VCaP (cell line): ENCODE results near the gene SHKBP1.

Experiments used
- H3K27ac ChIP-seq: fragments of 450-650 bp; 2 replicates; pipeline ENCODE4 v1.5.1; 2017
- CTCF ChIP-seq: fragments of 450-650 bp; conservative IDR thresholded peaks from 2 replicates; pipeline ENCODE4 v1.5.1; 2017; ENCODE audit warnings: mild to moderate bottlenecking, moderate library complexity

Gene SHKBP1

GRCh38 chr19:40600570-40601133 lies 24.0 kb downstream of the SHKBP1 start:
- H3K27ac ChIP-seq: peak overlapping the region; percentile 49; the same call in 1 of the 2 replicates
- no peak for TF ChIP-seq CTCF

- H3K27ac ChIP-seq: peak within 1 kb of the TSS; percentile 49; the same call in 1 of the 2 replicates
- peak; percentile 47 for TF ChIP-seq CTCF
Measured at GRCh38 chr19:40601134-40601974, 24.7 kb downstream of the SHKBP1 start, which contains the start of gene LTBP4. Gene LTBP4, plus strand, starts transcription at chr19:40601369. Its CDS starts 19 bp downstream, at chr19:40601388.

- TF ChIP-seq CTCF: no peak
- H3K27ac ChIP-seq: no peak overlapping the region
Measured at GRCh38 chr19:40603071-40603388, 26.4 kb downstream of the SHKBP1 start.

- H3K27ac ChIP-seq: no peak overlapping the region
- TF ChIP-seq CTCF: no peak
Measured at GRCh38 chr19:40603389-40604170, 26.9 kb downstream of the SHKBP1 start.

GRCh38 chr19:40604171-40604646 lies 27.5 kb downstream of the SHKBP1 start:
- peak overlapping the region; percentile 67; the same call in 1 of the 2 replicates for H3K27ac ChIP-seq
- no peak for TF ChIP-seq CTCF

GRCh38 chr19:40604647-40605215 lies 28.1 kb downstream of the SHKBP1 start:
- H3K27ac ChIP-seq: peak overlapping the region; percentile 67
- TF ChIP-seq CTCF: no peak
